Cardiac fibroblast (primary cell): Measurements from ENCODE around the gene KRT8.

Source experiments
- DNase-seq, 2 donors: peaks; one replicate each; pipeline versions ENCODE4 v3.0.0 to v3.0.0-alpha.2; 2010; ENCODE audit warnings: low read depth in 2 of 2
- H3K4me3 ChIP-seq, 2 donors: replicated peaks in 1 of 2; 1 replicate in 1 of 2; 2 replicates in 1 of 2; pipeline ENCODE4 v1.5.1; 2011; ENCODE audit warnings: low read depth in 2 of 2, low read length in 2 of 2, mild to moderate bottlenecking in 2 of 2, moderate library complexity in 1 of 2
- TF ChIP-seq, protein P1 (sequence below): IDR thresholded peaks from one replicate; pipeline ENCODE4 v1.5.1; 2011; ENCODE audit warnings: low read depth, mild to moderate bottlenecking, low read length, inconsistent platforms

Gene KRT8

DNA sequence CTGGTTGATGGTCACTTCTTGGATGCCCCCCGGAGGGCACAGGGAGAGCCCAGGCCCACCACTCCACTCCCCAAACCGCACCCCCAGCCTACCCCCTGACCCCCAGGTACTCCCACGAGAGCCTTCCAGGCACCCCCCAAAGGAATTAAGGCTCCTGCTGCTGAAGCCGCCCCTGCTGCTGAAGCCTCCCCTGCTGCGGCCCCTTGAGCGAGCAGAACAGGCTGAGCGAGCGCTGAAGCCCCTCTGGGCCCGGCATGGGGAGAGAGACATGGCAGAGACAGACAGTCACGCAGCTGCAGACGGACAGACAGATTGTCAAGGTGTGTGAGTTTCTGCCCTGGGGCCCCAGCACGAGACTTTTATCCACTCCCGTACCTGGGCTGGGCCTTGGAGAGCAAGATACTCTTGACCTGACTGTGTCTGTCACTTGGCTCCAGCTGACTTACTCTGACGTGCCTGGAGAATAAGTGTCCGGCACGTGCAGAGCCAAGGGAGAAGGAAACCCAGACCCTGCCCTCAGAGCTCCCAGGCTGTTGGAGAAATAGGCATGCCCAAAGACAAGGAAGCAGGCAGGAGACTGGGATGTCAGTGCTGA lies 56.1 kb downstream of the KRT8 start, which contains the start of gene KRT78:
Gene KRT78 (minus strand): TSS at position 334 of the 595 bp plus-strand sequence. CDS start 64 bp downstream, at position 270.
- no peak within 1 kb of the TSS for H3K4me3 ChIP-seq
- TF ChIP-seq, protein P1, sequence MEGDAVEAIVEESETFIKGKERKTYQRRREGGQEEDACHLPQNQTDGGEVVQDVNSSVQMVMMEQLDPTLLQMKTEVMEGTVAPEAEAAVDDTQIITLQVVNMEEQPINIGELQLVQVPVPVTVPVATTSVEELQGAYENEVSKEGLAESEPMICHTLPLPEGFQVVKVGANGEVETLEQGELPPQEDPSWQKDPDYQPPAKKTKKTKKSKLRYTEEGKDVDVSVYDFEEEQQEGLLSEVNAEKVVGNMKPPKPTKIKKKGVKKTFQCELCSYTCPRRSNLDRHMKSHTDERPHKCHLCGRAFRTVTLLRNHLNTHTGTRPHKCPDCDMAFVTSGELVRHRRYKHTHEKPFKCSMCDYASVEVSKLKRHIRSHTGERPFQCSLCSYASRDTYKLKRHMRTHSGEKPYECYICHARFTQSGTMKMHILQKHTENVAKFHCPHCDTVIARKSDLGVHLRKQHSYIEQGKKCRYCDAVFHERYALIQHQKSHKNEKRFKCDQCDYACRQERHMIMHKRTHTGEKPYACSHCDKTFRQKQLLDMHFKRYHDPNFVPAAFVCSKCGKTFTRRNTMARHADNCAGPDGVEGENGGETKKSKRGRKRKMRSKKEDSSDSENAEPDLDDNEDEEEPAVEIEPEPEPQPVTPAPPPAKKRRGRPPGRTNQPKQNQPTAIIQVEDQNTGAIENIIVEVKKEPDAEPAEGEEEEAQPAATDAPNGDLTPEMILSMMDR: no peak
- no peak for DNase-seq

DNA sequence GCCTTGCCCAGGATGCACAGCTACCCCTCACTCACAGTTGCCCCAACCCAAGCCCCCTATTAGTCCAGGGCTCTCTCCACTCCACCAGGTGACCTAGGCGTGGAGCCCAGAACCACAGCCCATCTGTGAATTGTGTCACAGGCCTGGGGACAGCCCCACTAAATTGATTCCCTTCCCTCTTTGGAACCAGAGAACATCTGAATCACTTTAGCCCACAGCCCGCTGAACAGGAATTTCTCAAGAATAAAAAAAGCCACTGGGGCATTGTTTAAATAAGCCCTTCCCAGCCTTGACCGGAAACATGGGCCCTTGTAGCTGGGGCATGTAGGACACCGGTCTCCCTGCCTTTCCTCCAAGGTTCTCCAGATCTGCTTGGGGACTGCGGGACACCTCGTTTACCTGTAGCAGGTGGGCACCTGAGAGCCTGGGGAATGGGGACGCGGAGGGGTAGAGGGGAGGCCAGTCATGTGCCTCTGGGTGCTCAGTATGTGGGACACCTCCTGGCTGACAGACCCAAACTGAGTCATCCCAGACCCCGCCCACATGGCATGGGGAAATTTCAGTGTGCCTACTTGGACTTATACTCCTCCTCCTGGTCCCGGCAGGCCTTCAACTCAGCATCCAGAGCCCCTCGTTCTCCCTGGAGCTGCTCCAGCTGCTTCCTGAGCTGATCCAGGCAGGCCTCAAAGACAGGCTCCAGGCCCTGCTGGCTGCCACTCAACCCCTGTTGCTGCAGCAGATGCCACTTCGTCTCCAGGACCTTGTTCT lies 57.4 kb downstream of the KRT8 start:
- H3K4me3 ChIP-seq: no peak overlapping the region
- TF ChIP-seq, protein P1: no peak
- DNase-seq: peak; percentile 36 to 55
